H9 (cell line): ENCODE measurements around the gene PRR7. TPM values are rescaled to one million over a fixed set of nuclear protein-coding genes. Genes with fewer than 3 reads are reported as not detected.

Experiments used
- DNase-seq: peaks from one replicate; pipeline ENCODE4 v3.0.0-alpha.2; 2017
- H2AFZ ChIP-seq: one replicate; pipeline ENCODE4 v1.6.1; 2013; ENCODE audit warnings: mild to moderate bottlenecking, low read length, control low read depth, moderate library complexity
- H2AK5ac ChIP-seq: 2 replicates; pipeline ENCODE4 v1.6.1; 2013; ENCODE audit warnings: low read length, control low read depth, mixed read lengths; ENCODE audit not compliant: insufficient read length
- H2BK120ac ChIP-seq: one replicate; pipeline ENCODE4 v1.6.1; 2013; ENCODE audit warnings: low read depth, mild to moderate bottlenecking, low read length, control low read depth, inconsistent platforms; ENCODE audit not compliant: poor library complexity, severe bottlenecking
- H2BK12ac ChIP-seq: 2 replicates; pipeline ENCODE4 v1.6.1; 2013; ENCODE audit warnings: low read length, control low read depth, mixed read lengths, low read depth; ENCODE audit not compliant: insufficient read length
- H2BK15ac ChIP-seq: 2 replicates; pipeline ENCODE4 v1.6.1; 2013; ENCODE audit warnings: low read depth, low read length, control low read depth
- H2BK20ac ChIP-seq: one replicate; pipeline ENCODE4 v1.6.1; 2013; ENCODE audit warnings: low read depth, mild to moderate bottlenecking, low read length, control low read depth, inconsistent platforms; ENCODE audit not compliant: poor library complexity, severe bottlenecking
- H2BK5ac ChIP-seq: 2 replicates; pipeline ENCODE4 v1.6.1; 2013; ENCODE audit warnings: low read length, control low read depth, mixed read lengths; ENCODE audit not compliant: insufficient read length
- H3K14ac ChIP-seq: 2 replicates; pipeline ENCODE4 v1.6.1; 2013; ENCODE audit warnings: low read length, control low read depth; ENCODE audit not compliant: insufficient read depth
- H3K18ac ChIP-seq: 2 replicates; pipeline ENCODE4 v1.6.1; 2013; ENCODE audit warnings: low read depth, mild to moderate bottlenecking, mixed read lengths, low read length, control low read depth; ENCODE audit not compliant: insufficient read length
- H3K23ac ChIP-seq: 2 replicates; pipeline ENCODE4 v1.6.1; 2013; ENCODE audit warnings: low read length, control low read depth, mixed read lengths, low read depth; ENCODE audit not compliant: insufficient read length
- H3K23me2 ChIP-seq: 2 replicates; pipeline ENCODE4 v1.6.1; 2013; ENCODE audit warnings: low read depth, mild to moderate bottlenecking, mixed read lengths, low read length, control low read depth; ENCODE audit not compliant: insufficient read length, poor library complexity, severe bottlenecking
- H3K27ac ChIP-seq: 2 replicates; pipeline ENCODE4 v1.5.1; 2013; ENCODE audit warnings: low read length, control low read depth, mixed read lengths, low read depth; ENCODE audit not compliant: insufficient read length
- H3K27me3 ChIP-seq: 2 replicates; pipeline ENCODE4 v1.6.1; 2013; ENCODE audit warnings: low read length, control low read depth, inconsistent platforms; ENCODE audit not compliant: insufficient read depth
- H3K4ac ChIP-seq: 2 replicates; pipeline ENCODE4 v1.6.1; 2013; ENCODE audit warnings: low read depth, mild to moderate bottlenecking, control low read depth, inconsistent platforms, low read length, moderate library complexity
- H3K4me1 ChIP-seq: 2 replicates; pipeline ENCODE4 v1.6.1; 2013; ENCODE audit warnings: low read length, control low read depth, inconsistent platforms; ENCODE audit not compliant: insufficient read depth
- H3K4me2 ChIP-seq: 2 replicates; pipeline ENCODE4 v1.6.1; 2013; ENCODE audit warnings: low read length, control low read depth, mixed read lengths; ENCODE audit not compliant: insufficient read length, insufficient read depth
- H3K56ac ChIP-seq: 2 replicates; pipeline ENCODE4 v1.6.1; 2013; ENCODE audit warnings: low read depth, mild to moderate bottlenecking, mixed read lengths, low read length, control low read depth; ENCODE audit not compliant: insufficient read length
- H3K79me1 ChIP-seq: 2 replicates; pipeline ENCODE4 v1.6.1; 2013; ENCODE audit warnings: low read depth, mild to moderate bottlenecking, moderate library complexity, low read length, control low read depth, inconsistent platforms; ENCODE audit not compliant: insufficient read depth, poor library complexity, severe bottlenecking
- H3K79me2 ChIP-seq: 2 replicates; pipeline ENCODE4 v1.6.1; 2013; ENCODE audit warnings: low read length, control low read depth, inconsistent platforms; ENCODE audit not compliant: insufficient read depth
- H3K9ac ChIP-seq: 2 replicates; pipeline ENCODE4 v1.6.1; 2013; ENCODE audit warnings: low read length, control low read depth, mixed read lengths; ENCODE audit not compliant: insufficient read length; ENCODE audit errors: extremely low read depth
- H3K9me3 ChIP-seq: one replicate; pipeline ENCODE4 v1.6.1; 2013; ENCODE audit warnings: low read depth, low read length, inconsistent platforms; ENCODE audit not compliant: control insufficient read depth
- H3T11ph ChIP-seq: one replicate; pipeline ENCODE4 v1.6.1; 2013; ENCODE audit warnings: mild to moderate bottlenecking, low read length, control low read depth, inconsistent platforms
- H4K20me1 ChIP-seq: one replicate; pipeline ENCODE4 v1.6.1; 2013; ENCODE audit not compliant: control insufficient read depth, insufficient read length, insufficient read depth
- H4K5ac ChIP-seq: 2 replicates; pipeline ENCODE4 v1.6.1; 2013; ENCODE audit warnings: low read depth, mild to moderate bottlenecking, mixed read lengths, low read length, control low read depth; ENCODE audit not compliant: insufficient read length
- H4K8ac ChIP-seq: replicated peaks from 2 replicates; pipeline ENCODE4 v1.6.1; 2013; ENCODE audit warnings: low read length, control low read depth, mixed read lengths, low read depth; ENCODE audit not compliant: insufficient read length
- H4K91ac ChIP-seq: 2 replicates; pipeline ENCODE4 v1.6.1; 2013; ENCODE audit warnings: low read depth, mild to moderate bottlenecking, moderate library complexity, mixed read lengths, low read length, control low read depth; ENCODE audit not compliant: insufficient read length
- H3K27ac Mint-ChIP-seq, 3 experiments: 2 replicates in 2 of 3; 3 replicates in 1 of 3; pipeline ENCODE4 v1.8.0; 2020 to 2021; ENCODE audit warnings: mixed read lengths in 3 of 3, mild to moderate bottlenecking in 1 of 3, moderate library complexity in 1 of 3
- H3K27me3 Mint-ChIP-seq: 2 replicates; pipeline ENCODE4 v1.8.0; 2021; ENCODE audit warnings: low read depth, mild to moderate bottlenecking, moderate library complexity, mixed read lengths
- H3K36me3 Mint-ChIP-seq, 3 experiments: 2 replicates in 2 of 3; 3 replicates in 1 of 3; pipeline ENCODE4 v1.8.0; 2020 to 2021; ENCODE audit warnings: low read depth in 3 of 3, mixed read lengths in 3 of 3; ENCODE audit not compliant: insufficient read depth in 1 of 3
- H3K4me1 Mint-ChIP-seq, 2 experiments: 2 replicates each; pipeline ENCODE4 v1.8.0; 2020; ENCODE audit warnings: mixed read lengths in 2 of 2
- H3K4me3 Mint-ChIP-seq, 2 experiments: 2 replicates in 1 of 2; 3 replicates in 1 of 2; pipeline ENCODE4 v1.8.0; 2020 to 2021; ENCODE audit warnings: mild to moderate bottlenecking in 2 of 2, mixed read lengths in 2 of 2, moderate library complexity in 1 of 2
- H3K9me3 Mint-ChIP-seq, 2 experiments: 2 replicates in 1 of 2; 3 replicates in 1 of 2; pipeline ENCODE4 v1.8.0; 2020; ENCODE audit warnings: mild to moderate bottlenecking in 2 of 2, mixed read lengths in 2 of 2, moderate library complexity in 1 of 2
- WGBS: extraction: QIAGEN DNeasy Blood & Tissue Kit; methylation state at CpG from one replicate; pipeline ENCODE4 v1.1.7; 2013; ENCODE audit warnings: missing lambda C conversion rate, low lambda C conversion rate, mixed read lengths; ENCODE audit not compliant: insufficient read length; ENCODE audit errors: extremely low coverage; 5-methylcytosine and 5-hydroxymethylcytosine counted together
- total RNA-seq: library from RNA; stranded (reverse); gene quantifications from 2 replicates; pipeline ENCODE4 v1.2.1, GENCODE V29; 2021
- TF ChIP-seq, protein P1 (sequence below): fragments of 200-600 bp; sonication (generic); conservative IDR thresholded peaks from 3 replicates; pipeline ENCODE4 v1.8.0; 2021; ENCODE audit warnings: antibody characterized with exemption, mild to moderate bottlenecking

Gene PRR7
- total RNA-seq, 1 experiment from 2014 or later = 9.6 TPM

- Histone ChIP-seq H2BK5ac (no peak overlapping the region), H3K56ac (no peak overlapping the region)
- TF ChIP-seq, protein P1, sequence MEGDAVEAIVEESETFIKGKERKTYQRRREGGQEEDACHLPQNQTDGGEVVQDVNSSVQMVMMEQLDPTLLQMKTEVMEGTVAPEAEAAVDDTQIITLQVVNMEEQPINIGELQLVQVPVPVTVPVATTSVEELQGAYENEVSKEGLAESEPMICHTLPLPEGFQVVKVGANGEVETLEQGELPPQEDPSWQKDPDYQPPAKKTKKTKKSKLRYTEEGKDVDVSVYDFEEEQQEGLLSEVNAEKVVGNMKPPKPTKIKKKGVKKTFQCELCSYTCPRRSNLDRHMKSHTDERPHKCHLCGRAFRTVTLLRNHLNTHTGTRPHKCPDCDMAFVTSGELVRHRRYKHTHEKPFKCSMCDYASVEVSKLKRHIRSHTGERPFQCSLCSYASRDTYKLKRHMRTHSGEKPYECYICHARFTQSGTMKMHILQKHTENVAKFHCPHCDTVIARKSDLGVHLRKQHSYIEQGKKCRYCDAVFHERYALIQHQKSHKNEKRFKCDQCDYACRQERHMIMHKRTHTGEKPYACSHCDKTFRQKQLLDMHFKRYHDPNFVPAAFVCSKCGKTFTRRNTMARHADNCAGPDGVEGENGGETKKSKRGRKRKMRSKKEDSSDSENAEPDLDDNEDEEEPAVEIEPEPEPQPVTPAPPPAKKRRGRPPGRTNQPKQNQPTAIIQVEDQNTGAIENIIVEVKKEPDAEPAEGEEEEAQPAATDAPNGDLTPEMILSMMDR = no peak
These were observed 20.6 kb upstream of the PRR7 start for GRCh38 chr5:177425801-177426565.

More at GRCh38 chr5:177425801-177426565, 20.6 kb upstream of the PRR7 start:
- H4K5ac ChIP-seq = peak overlapping the region; percentile 27
- no peak overlapping the region for H2BK15ac ChIP-seq
- Mint-ChIP-seq H3K27ac (peak overlapping the region; percentile 96 to 99 (median 98)), H3K4me1 (peaks cover 22 to 30% of the 10 kb centered on the region in 2 experiments), H3K9me3 (no peaks in the 10 kb centered on the region), H3K36me3 (peaks cover 1 to 15% (median 12%) of the 10 kb centered on the region in 3 experiments; a peak in 6 of 7 replicates), H3K4me3 (peak overlapping the region; percentile 81 to 89), H3K27me3 (peaks cover 5% of the 10 kb centered on the region; the same call in 1 of the 2 replicates)
- no peak overlapping the region for H2AK5ac ChIP-seq
- H3K79me1 ChIP-seq = no peaks in the 10 kb centered on the region
- peak overlapping the region; percentile 98 for H3K18ac ChIP-seq
- H3T11ph ChIP-seq = no peak overlapping the region
- DNase-seq = peak; percentile 100
- H3K23ac ChIP-seq = no peak overlapping the region
- peak overlapping the region; percentile 98; the same call in 1 of the 2 replicates for H3K14ac ChIP-seq
- no peaks in the 10 kb centered on the region for H3K9me3 ChIP-seq
- H2BK12ac ChIP-seq = peak overlapping the region; percentile 11
- WGBS = no CpG with 5 or more reads among the region's 52 CpGs
- H2BK20ac ChIP-seq = peak overlapping the region; percentile 86
- peak overlapping the region; percentile 64 for H2BK120ac ChIP-seq
- peaks cover 4% of the 10 kb centered on the region for H3K23me2 ChIP-seq
- H3K9ac ChIP-seq = peak overlapping the region; percentile 52
- no peak overlapping the region for H2AFZ ChIP-seq
- H3K79me2 ChIP-seq = no peaks in the 10 kb centered on the region; the same call in 1 of the 2 replicates
- no peaks in the 10 kb centered on the region; the same call in 1 of the 2 replicates for H3K4me1 ChIP-seq
- no peaks in the 10 kb centered on the region for H4K20me1 ChIP-seq
- H3K4ac ChIP-seq = no peak overlapping the region; the same call in 1 of the 2 replicates
- peak overlapping the region; percentile 66 for H3K27ac ChIP-seq
- no peaks in the 10 kb centered on the region for H3K27me3 ChIP-seq
- no peak overlapping the region for H4K91ac ChIP-seq
- peak overlapping the region; percentile 78 for H3K4me2 ChIP-seq
- no peak overlapping the region for H4K8ac ChIP-seq
